K562 (cell line): ENCODE results near the gene ZNF460. TPM values are rescaled to one million over a fixed set of nuclear protein-coding genes. Genes with fewer than 3 reads are reported as not detected.

Source experiments
- ATAC-seq: fragments of 200-7000 bp; cut with Tn5 transposase; 3 replicates; pipeline ENCODE4 v1.9.1; 2020; ENCODE audit warnings: moderate library complexity
- BruUV-seq: library from RNA; stranded (reverse); fragments of 400-500 nt; replicated peaks from 2 replicates; lab custom pipeline; 2021; lab: Mats Ljungman, UMichigan
- CTCF ChIA-PET: fragments of 300-600 bp; formaldehyde crosslinking; extraction: SDS; loops from one replicate; lab custom pipeline; 2021; ENCODE audit warnings: low intra/inter-chr PET ratio; lab: Yijun Ruan, JAX
- POLR2A ChIA-PET: fragments of 300-600, 350-650 bp; sonication (Branson Sonifier 250); formaldehyde crosslinking; extraction: SDS; loops from one replicate; lab custom pipeline; 2021; ENCODE audit warnings: antibody characterized with exemption, inconsistent platforms; lab: Yijun Ruan, JAX
- DNase-seq, 4 experiments: peaks; one replicate each; pipeline versions ENCODE4 v3.0.0 to v3.0.0-alpha.2; 2011 to 2018; ENCODE audit warnings: low spot score in 3 of 4, mixed read lengths in 3 of 4; ENCODE audit errors: extremely low read depth in 1 of 4
- FAIRE-seq: peaks from 2 replicates; lab custom pipeline; 2011; peaks lifted over from hg19 to GRCh38; lab: Jason Lieb, UNC
- H2AFZ ChIP-seq: 2 replicates; pipeline ENCODE4 v1.6.0; 2011; ENCODE audit warnings: low read depth, low read length, control low read depth, inconsistent platforms
- H3K27ac ChIP-seq: fragments of 200-600 bp; 3 replicates; pipeline ENCODE4 v1.8.0; 2011; ENCODE audit warnings: low read depth, mild to moderate bottlenecking, control low read depth, inconsistent platforms, low read length, moderate library complexity, mixed read lengths; ENCODE audit errors: extremely low read depth
- H3K27me3 ChIP-seq, 2 experiments: fragments of 300-600 bp in 1 of 2; 2 replicates in 1 of 2; 3 replicates in 1 of 2; pipeline versions ENCODE4 v1.6.0 to v1.8.0; 2011; ENCODE audit warnings: inconsistent platforms in 2 of 2, low read length in 2 of 2, mild to moderate bottlenecking in 1 of 2, mixed read lengths in 1 of 2, moderate library complexity in 1 of 2; ENCODE audit not compliant: control insufficient read depth in 2 of 2, insufficient read depth in 2 of 2
- H3K36me3 ChIP-seq: fragments of 300-600 bp; 3 replicates; pipeline ENCODE4 v1.8.0; 2011; ENCODE audit warnings: mild to moderate bottlenecking, low read length, inconsistent platforms; ENCODE audit not compliant: control insufficient read depth, insufficient read depth
- H3K4me1 ChIP-seq, 2 experiments: fragments of 200-600 bp in 1 of 2; replicated peaks in 1 of 2; 2 replicates in 1 of 2; 3 replicates in 1 of 2; pipeline versions ENCODE4 v1.5.1 to v1.8.0; 2011; ENCODE audit warnings: inconsistent platforms in 2 of 2, low read length in 2 of 2, mild to moderate bottlenecking in 1 of 2, mixed read lengths in 1 of 2, moderate library complexity in 1 of 2; ENCODE audit not compliant: control insufficient read depth in 2 of 2, insufficient read depth in 2 of 2
- H3K4me2 ChIP-seq: 2 replicates; pipeline ENCODE4 v1.6.1; 2011; ENCODE audit warnings: low read length, control low read depth, inconsistent platforms, mixed read lengths; ENCODE audit not compliant: insufficient read depth
- H3K4me3 ChIP-seq: fragments of 200-600 bp; sonication (generic), shearing (Covaris generic); 2 replicates; pipeline ENCODE4 v1.5.1; 2016; ENCODE audit warnings: control low read depth, inconsistent platforms
- H3K79me2 ChIP-seq: fragments of 200-600 bp; 3 replicates; pipeline ENCODE4 v1.8.0; 2011; ENCODE audit warnings: low read length, inconsistent platforms; ENCODE audit not compliant: control insufficient read depth, insufficient read depth
- H3K9ac ChIP-seq, 2 experiments: 2 replicates each; pipeline versions ENCODE4 v1.6.0 to v1.6.1; 2011; ENCODE audit warnings: low read depth in 2 of 2, low read length in 2 of 2, control low read depth in 1 of 2, inconsistent platforms in 1 of 2, mild to moderate bottlenecking in 1 of 2, mixed read lengths in 1 of 2; ENCODE audit not compliant: insufficient read depth in 1 of 2
- H3K9me1 ChIP-seq: one replicate; pipeline ENCODE4 v1.6.0; 2011; ENCODE audit warnings: inconsistent platforms, mild to moderate bottlenecking, low read length, moderate library complexity; ENCODE audit not compliant: control insufficient read depth, insufficient read depth
- H3K9me3 ChIP-seq: replicated peaks from 2 replicates; pipeline ENCODE4 v1.5.1; 2011; ENCODE audit warnings: low read depth, low read length, inconsistent platforms; ENCODE audit not compliant: control insufficient read depth, insufficient read depth
- H4K20me1 ChIP-seq: replicated peaks from 2 replicates; pipeline ENCODE4 v1.6.1; 2011; ENCODE audit warnings: low read length, inconsistent platforms, mixed read lengths; ENCODE audit not compliant: control insufficient read depth, insufficient read depth
- ESRRA ChIP-seq: fragments of 450-650 bp; IDR thresholded peaks from 2 replicates; pipeline ENCODE4 v1.6.1; 2014; ENCODE audit warnings: low read depth, mild to moderate bottlenecking, moderate library complexity, borderline replicate concordance
- KAT8 ChIP-seq: fragments of 450-650 bp; IDR thresholded peaks from 2 replicates; pipeline ENCODE4 v1.6.1; 2016; ENCODE audit warnings: low read depth, mild to moderate bottlenecking
- POLR3A ChIP-seq: IDR thresholded peaks from 2 replicates; pipeline ENCODE4 v1.6.1; 2011; ENCODE audit warnings: borderline replicate concordance, mild to moderate bottlenecking, moderate library complexity; ENCODE audit not compliant: insufficient read length, insufficient read depth; ENCODE audit errors: extremely low read depth
- SLC30A9 ChIP-seq: fragments of 250-450 bp; sonication (Bioruptor Pico); IDR thresholded peaks from 2 replicates; pipeline ENCODE4 v1.8.0; 2022; ENCODE audit warnings: mild to moderate bottlenecking, moderate library complexity
- U2AF2 ChIP-seq: fragments of 200-400 bp; formaldehyde crosslinking; optimal IDR thresholded peaks from 2 replicates; pipeline ENCODE3; 2017; ENCODE audit warnings: low read depth, mild to moderate bottlenecking, low read length
- ZNF444 ChIP-seq: fragments of 250-450 bp; sonication (Bioruptor Pico); IDR thresholded peaks from 2 replicates; pipeline ENCODE4 v1.4.0; 2020; ENCODE audit warnings: mild to moderate bottlenecking, moderate library complexity
- ZNF699 ChIP-seq: fragments of 250-450 bp; sonication (Bioruptor Pico); IDR thresholded peaks from 2 replicates; pipeline ENCODE4 v1.8.0; 2021; ENCODE audit warnings: mild to moderate bottlenecking, moderate library complexity; ENCODE audit not compliant: insufficient replicate concordance
- ZNF75A ChIP-seq: fragments of 450-650 bp; formaldehyde crosslinking; IDR thresholded peaks from 2 replicates; pipeline ENCODE4 v1.4.0; 2020; ENCODE audit warnings: mild to moderate bottlenecking
- WGBS: fragments of 100-300 bp; shearing (Covaris generic); methylation state at CpG from one replicate; pipeline ENCODE4 v1.1.6; 2016; ENCODE audit warnings: low coverage, mixed read lengths; ENCODE audit not compliant: insufficient coverage; ENCODE audit errors: missing lambda C conversion rate; 5-methylcytosine and 5-hydroxymethylcytosine counted together
- in situ Hi-C: fragments of 300-500 bp; cut with MboI; formaldehyde crosslinking; loops from 4 replicates; pipeline ENCODE4 v1.15.0; 2018; ENCODE audit warnings: inconsistent platforms, mixed read lengths
- intact Hi-C: fragments of 100-400 bp; cut with micrococcal nuclease; formaldehyde crosslinking; loops from 2 replicates; pipeline ENCODE4 v1.14.2; 2022
- polyA plus RNA-seq, 8 experiments: library from polyadenylated mRNA; depleted of rRNA in 4 of 8; stranded (reverse) in 5 of 8; unstranded in 3 of 8; fragments of >200 nt; fragmentation: Nextera tagmentation in 2 of 8; fragmentation: Illumina TruSeq in 1 of 8; extraction: Ambion mirVana in 2 of 8; extraction: Trizol in 1 of 8; gene quantifications; 2 replicates each; pipeline versions ENCODE4 v1.2.1 to v1.2.3, GENCODE V29; 2011 to 2014; ENCODE audit warnings: inconsistent platforms in 1 of 8, missing spikeins in 1 of 8
- total RNA-seq, 7 experiments: library from RNA; depleted of rRNA in 6 of 7; stranded (reverse); fragments of >200 nt in 6 of 7; fragmentation: Illumina TruSeq in 2 of 7; extraction: Trizol in 2 of 7; gene quantifications; 2 replicates each; pipeline versions ENCODE4 v1.2.1 to v1.2.3, GENCODE V29; 2011 to 2021; ENCODE audit warnings: low replicate concordance in 1 of 7
- TF ChIP-seq, protein P1 (sequence below): fragments of 450-650 bp; IDR thresholded peaks from one replicate; pipeline ENCODE4 v1.6.1; 2018; ENCODE audit warnings: mild to moderate bottlenecking, moderate library complexity; ENCODE audit not compliant: partially characterized antibody

ZNF460 gene
- total and polyA plus RNA-seq, 9 of the 15 experiments (the other 6 are each of a cell fraction or from before 2014, with no cell fraction given) = 0.45 to 36.2 (median 16.6) TPM

DNA sequence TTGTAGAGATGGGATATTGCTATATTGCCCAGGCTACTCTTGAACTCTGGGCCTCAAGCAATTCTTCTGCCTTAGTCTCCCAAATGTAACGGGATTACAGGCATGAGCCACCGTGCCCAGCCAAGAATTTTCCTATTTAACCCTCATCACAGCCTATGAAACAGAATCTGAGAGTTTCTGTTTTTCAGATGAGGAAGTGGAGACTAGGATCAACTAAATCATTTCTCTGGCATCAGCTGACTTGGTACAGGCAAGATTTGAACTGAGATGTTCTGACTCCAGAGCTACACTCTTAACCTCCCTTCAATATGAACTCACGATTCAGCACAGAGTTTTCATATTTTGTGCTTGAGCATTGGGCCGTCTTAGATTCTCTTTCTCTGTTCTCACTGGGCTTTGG, 8.1 kb downstream of the ZNF460 start:
- ATAC-seq = no peak
- Histone ChIP-seq H3K9me3 (peaks cover 5% of the 10 kb centered on the region; the same call in 1 of the 2 replicates), H3K27me3 (no peaks in the 10 kb centered on the region), H3K4me1 (no peaks in the 10 kb centered on the region), H3K4me2 (no peak overlapping the region), H3K9ac (no peak overlapping the region), H3K79me2 (peaks cover 82% of the 10 kb centered on the region), H2AFZ (no peak overlapping the region), H3K9me1 (no peaks in the 10 kb centered on the region), H3K27ac (no peak overlapping the region), H4K20me1 (no peaks in the 10 kb centered on the region), H3K4me3 (no peak overlapping the region), H3K36me3 (peaks cover 97% of the 10 kb centered on the region)
- no peak for FAIRE-seq
- 91% methylated on average over 4 of the region's 4 CpGs for WGBS
- no peak for DNase-seq
- in situ Hi-C loops (no loop called here), intact Hi-C loops (no loop called here)
- no TSS peak for BruUV-seq
- POLR2A ChIA-PET = interaction anchor here (0.9 kb wide), 1 partner anchor 15 kb away, joined by 4 read pairs; no protein-coding TSS in a partner anchor
- CTCF ChIA-PET = no interaction called here
- TF ChIP-seq SLC30A9 (CRISPR knock-in tag) = no peak
- no peak for TF ChIP-seq ZNF699 (CRISPR knock-in tag)
- no peak for TF ChIP-seq ESRRA
- no peak for TF ChIP-seq U2AF2
- no peak for TF ChIP-seq POLR3A
- no peak for TF ChIP-seq KAT8

DNA sequence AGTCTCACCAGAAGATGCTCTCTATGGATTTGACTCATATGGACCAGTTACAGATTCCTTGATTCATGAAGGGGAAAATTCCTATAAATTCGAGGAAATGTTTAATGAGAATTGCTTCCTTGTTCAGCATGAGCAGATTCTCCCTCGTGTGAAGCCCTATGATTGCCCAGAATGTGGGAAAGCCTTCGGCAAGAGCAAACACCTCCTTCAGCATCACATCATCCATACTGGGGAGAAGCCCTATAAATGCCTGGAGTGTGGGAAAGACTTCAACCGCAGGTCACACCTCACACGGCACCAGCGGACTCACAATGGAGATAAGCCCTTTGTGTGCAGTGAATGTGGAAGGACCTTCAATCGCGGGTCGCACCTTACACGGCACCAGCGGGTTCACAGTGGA, 10.7 kb downstream of the ZNF460 start:
- Histone ChIP-seq H3K36me3 (peaks cover 91% of the 10 kb centered on the region), H3K9me3 (peaks cover 5% of the 10 kb centered on the region; the same call in 1 of the 2 replicates), H3K27ac (no peak overlapping the region), H2AFZ (no peak overlapping the region), H3K79me2 (peaks cover 82% of the 10 kb centered on the region), H3K4me3 (no peak overlapping the region), H4K20me1 (no peaks in the 10 kb centered on the region), H3K9ac (no peak overlapping the region), H3K9me1 (no peaks in the 10 kb centered on the region), H3K4me1 (no peaks in the 10 kb centered on the region), H3K4me2 (no peak overlapping the region), H3K27me3 (no peaks in the 10 kb centered on the region)
- ChIA-PET CTCF (no interaction called here), POLR2A (interaction anchor here (0.8 kb wide), 1 partner anchor 33 kb away, joined by 4 read pairs; no protein-coding TSS in a partner anchor)
- intact Hi-C loops (no loop called here), in situ Hi-C loops (no loop called here)
- DNase-seq (no peak), ATAC-seq (no peak), FAIRE-seq (no peak)
- TF ChIP-seq ZNF444 = no peak
- TF ChIP-seq ZNF75A (CRISPR knock-in tag) = peak; percentile 89
- TF ChIP-seq, protein P1, sequence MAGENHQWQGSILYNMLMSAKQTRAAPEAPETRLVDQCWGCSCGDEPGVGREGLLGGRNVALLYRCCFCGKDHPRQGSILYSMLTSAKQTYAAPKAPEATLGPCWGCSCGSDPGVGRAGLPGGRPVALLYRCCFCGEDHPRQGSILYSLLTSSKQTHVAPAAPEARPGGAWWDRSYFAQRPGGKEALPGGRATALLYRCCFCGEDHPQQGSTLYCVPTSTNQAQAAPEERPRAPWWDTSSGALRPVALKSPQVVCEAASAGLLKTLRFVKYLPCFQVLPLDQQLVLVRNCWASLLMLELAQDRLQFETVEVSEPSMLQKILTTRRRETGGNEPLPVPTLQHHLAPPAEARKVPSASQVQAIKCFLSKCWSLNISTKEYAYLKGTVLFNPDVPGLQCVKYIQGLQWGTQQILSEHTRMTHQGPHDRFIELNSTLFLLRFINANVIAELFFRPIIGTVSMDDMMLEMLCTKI = no peak
- BruUV-seq = no TSS peak
- 94% methylated on average over 11 of the region's 11 CpGs for WGBS
